ENCODE results near the gene STAMBPL1.

DNA sequence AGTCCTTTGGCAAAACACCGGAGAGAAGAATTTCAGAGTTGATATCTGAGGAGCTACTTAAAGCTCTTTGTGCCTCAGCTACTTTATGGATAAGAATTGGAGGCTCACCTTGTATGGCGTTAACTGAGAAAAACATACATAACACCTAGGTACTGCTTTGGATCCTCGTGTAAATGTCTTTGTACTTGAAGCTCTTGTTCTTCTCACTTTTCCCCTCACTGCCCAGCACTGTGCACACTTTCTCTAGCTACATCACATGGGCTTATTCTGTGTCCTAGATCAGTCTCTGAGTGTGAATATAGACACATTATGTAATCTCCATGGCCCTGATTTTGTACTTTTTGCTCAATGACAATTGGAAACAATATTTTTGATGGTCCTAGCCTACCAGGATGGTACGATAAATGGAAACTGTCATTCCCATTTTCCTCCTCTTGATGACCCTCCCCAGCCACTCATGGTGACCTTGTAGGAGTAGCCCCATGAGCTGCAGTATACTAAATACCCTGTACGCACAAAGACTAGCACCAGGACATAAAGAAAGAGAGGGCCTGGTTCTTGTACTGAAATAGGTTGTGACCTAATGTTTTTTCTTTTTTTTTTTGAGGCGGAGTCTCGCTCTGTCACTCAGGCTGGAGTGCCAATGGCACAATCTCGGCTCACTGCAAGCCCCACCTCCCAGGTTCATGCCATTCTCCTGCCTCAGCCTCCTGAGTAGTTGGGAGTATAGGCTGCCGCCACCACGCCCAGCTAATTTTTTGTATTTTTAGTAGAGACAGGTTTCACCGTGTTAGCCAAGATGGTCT, 22.1 kb downstream of the STAMBPL1 start:
- TF ChIP-seq POLR2A (IDR thresholded peaks at IDR 0.05; ENCODE audit: low read depth, low read length): no peak
- no peak for TF ChIP-seq POLR2AphosphoS5 (IDR thresholded peaks at IDR 0.05; ENCODE audit: low read depth, low read length)
- TF ChIP-seq SPI1 (IDR thresholded peaks at IDR 0.05; ENCODE audit: low read depth, low read length): no peak
- no peak for TF ChIP-seq TAF1 (IDR thresholded peaks at IDR 0.05; ENCODE audit: low read depth, low read length)
- no peak for TF ChIP-seq POU2F2 (IDR thresholded peaks at IDR 0.05; ENCODE audit: low read depth, low read length)
- no peak for TF ChIP-seq PAX5 (IDR thresholded peaks at IDR 0.05; ENCODE audit: insufficient read depth, low read length, severe bottlenecking)

Measured in GM12891 (cell line).